OCI-LY1 (cell line): ENCODE results near the gene DMWD.
A peak's percentile ranks its signal among the peaks of the same experiment; 100 is the strongest.

Source experiments
- H2AFZ ChIP-seq: fragments of 200-600 bp; sonication (generic), shearing (Covaris generic); 2 replicates; pipeline ENCODE4 v1.6.0; 2014; ENCODE audit warnings: antibody characterized with exemption, mild to moderate bottlenecking, low read length
- H3F3A ChIP-seq: fragments of 200-600 bp; sonication (generic), shearing (Covaris generic); 2 replicates; pipeline ENCODE4 v1.6.0; 2014; ENCODE audit warnings: mild to moderate bottlenecking, antibody characterized with exemption, low read length, moderate library complexity; ENCODE audit not compliant: insufficient read depth
- H3K27ac ChIP-seq: fragments of 200-600 bp; sonication (generic); 2 replicates; pipeline ENCODE4 v1.5.1; 2014; ENCODE audit warnings: low read length, mixed run types, mild to moderate bottlenecking, low read depth; ENCODE audit not compliant: poor library complexity, severe bottlenecking
- H3K27me3 ChIP-seq: fragments of 200-600 bp; sonication (generic); 2 replicates; pipeline ENCODE4 v1.6.0; 2014; ENCODE audit warnings: antibody characterized with exemption, mild to moderate bottlenecking, low read length, moderate library complexity; ENCODE audit not compliant: insufficient read depth
- H3K36me3 ChIP-seq: fragments of 200-600 bp; sonication (generic); 2 replicates; pipeline ENCODE4 v1.6.1; 2014; ENCODE audit warnings: mild to moderate bottlenecking, antibody characterized with exemption, low read length, moderate library complexity, mixed read lengths; ENCODE audit not compliant: insufficient read depth
- H3K4me1 ChIP-seq: fragments of 200-600 bp; sonication (generic); 2 replicates; pipeline ENCODE4 v1.5.1; 2014; ENCODE audit warnings: mild to moderate bottlenecking, low read length, moderate library complexity; ENCODE audit not compliant: insufficient read depth, severe bottlenecking
- H3K4me2 ChIP-seq: fragments of 200-600 bp; sonication (generic), shearing (Covaris generic); 2 replicates; pipeline ENCODE4 v1.6.1; 2014; ENCODE audit warnings: low read length
- H3K4me3 ChIP-seq: fragments of 200-600 bp; sonication (generic); 2 replicates; pipeline ENCODE4 v1.5.1; 2014; ENCODE audit warnings: low read length, low read depth, mild to moderate bottlenecking, mixed read lengths; ENCODE audit not compliant: poor library complexity, severe bottlenecking
- H3K79me2 ChIP-seq: fragments of 200-600 bp; shearing (Covaris generic); 2 replicates; pipeline ENCODE4 v1.6.1; 2016; ENCODE audit warnings: mixed run types, low read length, mixed read lengths; ENCODE audit not compliant: insufficient read depth
- H3K9ac ChIP-seq: fragments of 200-600 bp; sonication (generic), shearing (Covaris generic); 2 replicates; pipeline ENCODE4 v1.6.1; 2014; ENCODE audit warnings: mild to moderate bottlenecking, low read length, mixed read lengths
- H3K9me2 ChIP-seq: fragments of 200-600 bp; sonication (generic), shearing (Covaris generic); 2 replicates; pipeline ENCODE4 v1.6.1; 2014; ENCODE audit warnings: low read depth, mild to moderate bottlenecking, low read length, mixed read lengths
- H3K9me3 ChIP-seq: fragments of 200-600 bp; shearing (Covaris generic); 2 replicates; pipeline ENCODE4 v1.6.1; 2014; ENCODE audit warnings: low read length, mixed read lengths
- H4K20me1 ChIP-seq: fragments of 200-600 bp; sonication (generic), shearing (Covaris generic); 2 replicates; pipeline ENCODE4 v1.6.0; 2016; ENCODE audit warnings: mild to moderate bottlenecking, low read length; ENCODE audit not compliant: insufficient read depth
- CTCF ChIP-seq: fragments of 200-600 bp; sonication (generic), shearing (Covaris generic); IDR thresholded peaks from 2 replicates; pipeline ENCODE4 v1.5.1; 2017; ENCODE audit warnings: mild to moderate bottlenecking, antibody characterized with exemption, low read length, moderate library complexity, mixed read lengths
- EZH2 ChIP-seq: fragments of 200-600 bp; sonication (generic), shearing (Covaris generic); IDR thresholded peaks from 2 replicates; pipeline ENCODE4 v1.8.0; 2017; ENCODE audit warnings: borderline replicate concordance, mixed run types, mild to moderate bottlenecking, antibody characterized with exemption, low read length, moderate library complexity, mixed read lengths

Gene DMWD

GRCh38 chr19:45792470-45793177, at the start of gene DMWD:
Gene DMWD (minus strand): TSS chr19:45792845. CDS start chr19:45792756, 89 bp downstream.
- no peaks in the 10 kb centered on the region for H3K9me2 ChIP-seq
- H3K4me1 ChIP-seq: peaks cover 16% of the 10 kb centered on the region
- H3K27ac ChIP-seq: no peak within 1 kb of the TSS
- no peaks in the 10 kb centered on the region for H3K9me3 ChIP-seq
- H3K36me3 ChIP-seq: peaks cover 28% of the 10 kb centered on the region
- peak within 1 kb of the TSS; percentile 89 for H3K4me3 ChIP-seq
- peak within 1 kb of the TSS; percentile 81 for H3K9ac ChIP-seq
- no peaks in the 10 kb centered on the region for H3F3A ChIP-seq
- H3K27me3 ChIP-seq: no peaks in the 10 kb centered on the region
- TF ChIP-seq EZH2 (no peak), CTCF (no peak)
- H3K79me2 ChIP-seq: 0 out of 2 replicates have a peak, but pooled peaks cover 4% of the 10 kb centered on the region
- H3K4me2 ChIP-seq: peak within 1 kb of the TSS; percentile 93
- H4K20me1 ChIP-seq: no peaks in the 10 kb centered on the region
- no peak within 1 kb of the TSS for H2AFZ ChIP-seq

- H3K9ac ChIP-seq: no peak overlapping the region
- no peaks in the 10 kb centered on the region for H3K4me1 ChIP-seq
- H3K9me2 ChIP-seq: no peaks in the 10 kb centered on the region
- H3F3A ChIP-seq: no peaks in the 10 kb centered on the region
- no peaks in the 10 kb centered on the region for H3K27me3 ChIP-seq
- no peaks in the 10 kb centered on the region for H3K79me2 ChIP-seq
- no peak overlapping the region for H3K4me2 ChIP-seq
- no peak overlapping the region for H3K4me3 ChIP-seq
- H3K9me3 ChIP-seq: no peaks in the 10 kb centered on the region
- H2AFZ ChIP-seq: no peak overlapping the region
- H3K36me3 ChIP-seq: peaks cover 95% of the 10 kb centered on the region
- no peak overlapping the region for H3K27ac ChIP-seq
- H4K20me1 ChIP-seq: no peaks in the 10 kb centered on the region
- TF ChIP-seq EZH2: no peak
- TF ChIP-seq CTCF: no peak
These were observed 49.6 kb upstream of the DMWD start for GRCh38 chr19:45842198-45842597.

GRCh38 chr19:45834970-45835369, 42.3 kb upstream of the DMWD start:
- Histone ChIP-seq H3K4me3 (no peak overlapping the region), H3K4me2 (no peak overlapping the region), H3K36me3 (peaks cover 89% of the 10 kb centered on the region), H3K27me3 (no peaks in the 10 kb centered on the region), H3F3A (no peaks in the 10 kb centered on the region), H3K9me3 (no peaks in the 10 kb centered on the region), H3K9ac (no peak overlapping the region), H3K9me2 (no peaks in the 10 kb centered on the region), H2AFZ (no peak overlapping the region), H4K20me1 (no peaks in the 10 kb centered on the region), H3K4me1 (no peaks in the 10 kb centered on the region), H3K79me2 (no peaks in the 10 kb centered on the region), H3K27ac (no peak overlapping the region)
- no peak for TF ChIP-seq EZH2
- TF ChIP-seq CTCF: no peak
